22Rv1 (cell line): ENCODE measurements around the gene ZBTB32.

Experiments
- CTCF ChIP-seq: fragments of 450-650 bp; IDR thresholded peaks from 2 replicates; pipeline ENCODE4 v1.5.1; 2017; ENCODE audit warnings: mild to moderate bottlenecking
- ZFX ChIP-seq: fragments of 450-650 bp; IDR thresholded peaks from 2 replicates; pipeline ENCODE4 v1.6.1; 2017; ENCODE audit warnings: antibody characterized with exemption, borderline replicate concordance

DNA sequence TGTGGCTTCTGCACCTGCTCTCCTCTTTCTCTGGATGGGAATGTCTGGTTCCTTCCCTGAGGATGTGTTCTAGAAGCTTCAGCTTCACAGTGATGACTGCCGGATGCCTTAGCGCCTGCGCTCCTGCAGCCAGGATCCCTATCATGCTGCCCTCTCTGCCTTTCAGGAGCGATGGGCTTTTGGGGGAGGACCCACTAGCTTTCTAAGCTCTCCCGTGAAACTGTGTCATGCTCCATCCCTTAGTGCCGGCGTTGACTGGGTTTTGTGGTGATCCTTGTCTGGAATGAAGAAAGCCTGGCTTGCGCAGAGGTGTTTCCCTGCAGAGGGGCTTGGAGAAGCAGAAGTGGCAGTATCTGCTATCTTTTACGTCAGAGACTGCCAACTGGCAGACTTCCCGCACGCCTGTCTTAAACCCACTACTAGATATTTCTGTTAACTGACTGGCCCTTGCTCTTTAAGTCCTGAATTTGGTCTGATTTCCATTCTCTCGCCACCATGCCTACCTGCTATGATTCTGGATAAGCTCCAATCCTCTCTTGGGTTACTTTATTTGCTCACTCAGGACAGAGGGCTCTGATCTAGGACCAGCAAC lies 9.6 kb downstream of the ZBTB32 start:
- TF ChIP-seq CTCF, result no peak
- TF ChIP-seq ZFX, result no peak
